Tibial nerve (tissue), 4 donors: Measurements from ENCODE around the gene CYP27C1. TPM values are rescaled to one million over a fixed set of nuclear protein-coding genes. Genes with fewer than 3 reads are reported as not detected.

Experiments
- DNase-seq, 2 donors: peaks; one replicate each; pipeline ENCODE4 v3.0.0-alpha.2; 2019; ENCODE audit warnings: low spot score in 2 of 2
- H3K27ac ChIP-seq, 4 donors: fragments of 200-600 bp; sonication (generic) in 3 of 4; one replicate each; pipeline ENCODE4 v1.5.1; 2017 to 2019; ENCODE audit warnings: mild to moderate bottlenecking in 1 of 4
- H3K27me3 ChIP-seq, 2 donors: fragments of 200-600 bp; sonication (generic) in 1 of 2; one replicate each; pipeline versions ENCODE4 v1.5.1 to v1.6.0; 2017 to 2019
- H3K36me3 ChIP-seq, 3 donors: fragments of 200-600 bp; sonication (generic); one replicate each; pipeline ENCODE4 v1.5.1; 2018 to 2019
- H3K4me1 ChIP-seq, 4 donors: fragments of 200-600 bp; sonication (generic) in 3 of 4; one replicate each; pipeline ENCODE4 v1.5.1; 2017 to 2019
- H3K4me3 ChIP-seq, 4 donors: fragments of 200-600 bp; sonication (generic) in 3 of 4; one replicate each; pipeline ENCODE4 v1.5.1; 2017 to 2019; ENCODE audit warnings: mild to moderate bottlenecking in 1 of 4, moderate library complexity in 1 of 4
- H3K9me3 ChIP-seq, 4 donors: fragments of 200-600 bp; sonication (generic) in 3 of 4; one replicate each; pipeline ENCODE4 v1.5.1; 2017 to 2019
- EP300 ChIP-seq, 2 donors: sonication (generic); formaldehyde crosslinking; IDR thresholded peaks; one replicate each; pipeline ENCODE4 v1.6.1; 2017; ENCODE audit warnings: antibody characterized with exemption in 2 of 2, mild to moderate bottlenecking in 1 of 2
- POLR2A ChIP-seq, 2 donors: fragments of 450-650 bp; IDR thresholded peaks; one replicate each; pipeline ENCODE4 v1.6.1; 2017; ENCODE audit warnings: antibody characterized with exemption in 2 of 2, mild to moderate bottlenecking in 2 of 2, moderate library complexity in 2 of 2
- WGBS, 2 donors: methylation state at CpG; one replicate each; pipeline ENCODE4 v1.1.5; 2018; 5-methylcytosine and 5-hydroxymethylcytosine counted together
- total RNA-seq, 4 donors: library from RNA; depleted of rRNA; stranded (reverse); fragments of >200 nt; gene quantifications; one replicate each; pipeline ENCODE4 v1.1.0, GENCODE V29; 2016
- TF ChIP-seq, protein P1 (sequence below), 5 experiments: fragments of 200-600 bp in 3 of 5; fragments of 450-650 bp in 2 of 5; sonication (generic) in 3 of 5; IDR thresholded peaks; one replicate each; pipeline ENCODE4 v1.5.1; 2016 to 2019; ENCODE audit warnings: antibody characterized with exemption in 5 of 5, mild to moderate bottlenecking in 3 of 5, moderate library complexity in 2 of 5

The CYP27C1 gene
- total RNA-seq, 4 donors from 2014 or later, result 0.42 to 1.2 (median 0.73) TPM

DNA sequence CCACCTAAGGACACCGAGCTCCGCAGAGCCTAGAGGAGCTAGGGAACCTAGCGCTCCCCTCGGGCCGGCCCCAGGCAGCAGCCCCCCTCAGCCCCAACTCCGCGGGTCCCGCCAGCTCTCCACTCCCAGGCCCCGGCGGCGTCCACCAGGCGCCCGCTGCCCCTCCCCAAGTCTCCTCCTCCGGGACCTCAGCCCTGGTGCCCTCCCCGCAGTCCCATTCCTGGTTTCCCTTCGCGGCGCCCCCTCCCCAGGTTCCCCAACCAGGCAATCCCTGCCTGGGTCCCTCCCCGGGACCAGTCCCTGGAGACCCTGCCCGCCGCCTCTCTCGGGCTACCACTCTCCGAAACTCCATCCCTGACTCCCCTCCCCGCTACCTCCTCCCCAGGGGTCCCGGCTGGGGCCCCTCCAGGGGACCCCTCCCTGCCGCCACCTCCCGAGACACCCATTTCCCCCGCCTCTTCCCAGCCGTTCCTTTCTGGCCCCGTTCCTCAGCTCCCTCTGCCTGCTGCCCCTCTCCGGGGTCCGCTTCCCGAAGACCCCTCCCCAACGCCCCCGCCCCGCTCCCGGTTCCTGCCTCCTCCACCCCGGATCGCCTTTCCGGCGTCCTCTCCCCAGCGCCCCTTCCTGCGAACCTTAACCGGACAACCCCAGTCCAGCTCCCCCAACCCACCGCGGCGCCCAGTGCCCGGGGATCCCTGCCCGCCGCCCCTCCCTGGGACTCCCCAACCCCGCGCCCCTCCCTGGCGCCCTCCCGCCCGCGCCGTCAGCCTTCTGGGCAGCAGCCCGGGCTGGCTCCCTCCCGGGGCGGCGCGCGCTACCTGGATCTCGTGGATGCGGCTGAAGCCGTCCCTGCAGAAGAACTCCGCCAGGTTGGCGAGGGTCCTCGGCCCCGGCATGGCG is 678 bp downstream of the CYP27C1 start:
- WGBS, 2 donors, result 1 to 2% methylated on average over 48 to 59 of the region's 71 CpGs
- Histone ChIP-seq H3K27me3 (peaks cover 0 to 28% of the 10 kb centered on the region in 2 donors), H3K9me3 (peaks cover 0 to 13% (median 0%) of the 10 kb centered on the region in 4 donors), H3K4me1 (peaks cover 0 to 23% (median 13%) of the 10 kb centered on the region in 4 donors), H3K36me3 (no peaks in the 10 kb centered on the region), H3K27ac (peak overlapping the region in 3 of 4 donors; percentile 18 to 78 (median 53)), H3K4me3 (peak overlapping the region; percentile 42 to 68 (median 61))
- no peak for DNase-seq
- TF ChIP-seq EP300 (IDR thresholded peaks at IDR 0.05) (no peak), POLR2A (IDR thresholded peaks at IDR 0.05) (no peak)
- TF ChIP-seq, protein P1, sequence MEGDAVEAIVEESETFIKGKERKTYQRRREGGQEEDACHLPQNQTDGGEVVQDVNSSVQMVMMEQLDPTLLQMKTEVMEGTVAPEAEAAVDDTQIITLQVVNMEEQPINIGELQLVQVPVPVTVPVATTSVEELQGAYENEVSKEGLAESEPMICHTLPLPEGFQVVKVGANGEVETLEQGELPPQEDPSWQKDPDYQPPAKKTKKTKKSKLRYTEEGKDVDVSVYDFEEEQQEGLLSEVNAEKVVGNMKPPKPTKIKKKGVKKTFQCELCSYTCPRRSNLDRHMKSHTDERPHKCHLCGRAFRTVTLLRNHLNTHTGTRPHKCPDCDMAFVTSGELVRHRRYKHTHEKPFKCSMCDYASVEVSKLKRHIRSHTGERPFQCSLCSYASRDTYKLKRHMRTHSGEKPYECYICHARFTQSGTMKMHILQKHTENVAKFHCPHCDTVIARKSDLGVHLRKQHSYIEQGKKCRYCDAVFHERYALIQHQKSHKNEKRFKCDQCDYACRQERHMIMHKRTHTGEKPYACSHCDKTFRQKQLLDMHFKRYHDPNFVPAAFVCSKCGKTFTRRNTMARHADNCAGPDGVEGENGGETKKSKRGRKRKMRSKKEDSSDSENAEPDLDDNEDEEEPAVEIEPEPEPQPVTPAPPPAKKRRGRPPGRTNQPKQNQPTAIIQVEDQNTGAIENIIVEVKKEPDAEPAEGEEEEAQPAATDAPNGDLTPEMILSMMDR (IDR thresholded peaks at IDR 0.05), result no peak

DNA sequence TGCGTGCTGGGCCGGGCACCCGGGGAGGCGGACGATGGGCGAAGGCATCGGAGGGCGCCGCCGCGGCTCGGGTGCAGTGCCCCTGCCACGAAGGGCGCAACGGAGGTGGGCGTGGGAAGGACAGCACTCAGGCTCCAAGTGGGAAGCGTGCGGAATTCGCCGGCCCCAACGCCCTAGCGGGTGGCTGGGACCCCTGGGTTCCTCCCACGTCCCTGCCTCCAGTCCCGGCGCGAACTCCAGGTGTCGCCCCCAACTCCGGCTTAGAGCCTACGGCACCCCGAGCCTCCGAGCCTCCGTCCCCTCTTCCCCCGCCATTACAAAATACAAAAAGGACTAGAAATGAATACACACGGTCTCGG is 1.3 kb downstream of the CYP27C1 start:
- Histone ChIP-seq H3K27me3 (peaks cover 0 to 28% of the 10 kb centered on the region in 2 donors), H3K4me1 (peaks cover 0 to 23% (median 13%) of the 10 kb centered on the region in 4 donors), H3K36me3 (no peaks in the 10 kb centered on the region), H3K9me3 (peaks cover 0 to 13% (median 0%) of the 10 kb centered on the region in 4 donors), H3K4me3 (peak overlapping the region; percentile 42 to 68 (median 61)), H3K27ac (peak overlapping the region in 2 of 4 donors; percentile 18 to 78)
- TF ChIP-seq, protein P1 (IDR thresholded peaks at IDR 0.05), result no peak
- TF ChIP-seq POLR2A (IDR thresholded peaks at IDR 0.05) (no peak), EP300 (IDR thresholded peaks at IDR 0.05) (no peak)
- DNase-seq, result no peak
- WGBS, 2 donors, result 3% methylated on average over 27 to 30 of the region's 35 CpGs

DNA sequence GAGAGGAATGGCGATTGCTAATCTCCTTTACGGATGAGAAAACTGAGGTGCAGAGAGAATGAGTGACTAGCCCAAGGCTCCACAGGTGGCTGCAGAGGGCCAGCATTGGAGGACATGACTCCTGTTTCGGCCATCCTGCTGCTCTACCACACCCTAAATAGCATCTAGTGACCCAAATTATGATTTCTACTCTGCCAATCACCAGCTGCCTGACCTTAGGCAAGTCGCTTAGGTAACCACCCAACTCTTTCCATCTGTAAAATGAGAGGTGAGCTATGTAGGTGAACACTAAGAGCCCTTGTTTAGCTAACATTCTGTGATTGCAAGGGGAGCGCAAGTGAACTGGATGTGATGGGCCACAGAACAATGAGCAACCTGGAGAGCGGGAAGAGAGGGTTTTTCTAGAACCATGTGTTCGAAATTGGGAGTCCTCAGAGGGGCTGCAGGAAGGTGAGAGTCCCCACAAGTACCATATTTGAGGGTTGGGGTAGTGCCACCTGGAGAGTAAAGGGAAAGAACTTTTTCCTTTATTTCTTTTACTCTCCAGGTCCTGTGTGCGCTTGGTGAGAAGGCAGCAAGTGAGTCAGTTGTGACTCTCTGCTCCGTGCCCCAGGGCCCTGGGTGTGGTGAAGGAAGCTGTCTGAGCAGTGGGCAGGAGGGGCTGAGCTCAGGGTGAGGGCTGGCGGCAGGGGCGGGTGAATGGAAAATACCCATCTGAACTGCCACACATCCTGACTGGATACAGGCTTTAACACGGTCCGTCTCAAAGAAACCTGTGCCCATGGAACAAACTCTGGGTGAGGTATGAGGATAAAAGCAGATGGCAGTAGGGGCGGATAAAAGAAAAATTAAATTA is 2.4 kb downstream of the CYP27C1 start:
- 84 to 85% methylated on average over 14 of the region's 14 CpGs for WGBS, 2 donors
- H3K4me1 ChIP-seq, result peaks cover 0 to 23% (median 13%) of the 10 kb centered on the region in 4 donors
- H3K4me3 ChIP-seq, result no peak overlapping the region
- H3K9me3 ChIP-seq, result peaks cover 0 to 21% (median 0%) of the 10 kb centered on the region in 4 donors
- no peaks in the 10 kb centered on the region for H3K36me3 ChIP-seq
- H3K27me3 ChIP-seq, result peaks cover 0 to 28% of the 10 kb centered on the region in 2 donors
- H3K27ac ChIP-seq, result no peak overlapping the region
- TF ChIP-seq POLR2A (IDR thresholded peaks at IDR 0.05) (no peak), EP300 (IDR thresholded peaks at IDR 0.05) (no peak)
- TF ChIP-seq, protein P1 (IDR thresholded peaks at IDR 0.05), result no peak
- no peak for DNase-seq

DNA sequence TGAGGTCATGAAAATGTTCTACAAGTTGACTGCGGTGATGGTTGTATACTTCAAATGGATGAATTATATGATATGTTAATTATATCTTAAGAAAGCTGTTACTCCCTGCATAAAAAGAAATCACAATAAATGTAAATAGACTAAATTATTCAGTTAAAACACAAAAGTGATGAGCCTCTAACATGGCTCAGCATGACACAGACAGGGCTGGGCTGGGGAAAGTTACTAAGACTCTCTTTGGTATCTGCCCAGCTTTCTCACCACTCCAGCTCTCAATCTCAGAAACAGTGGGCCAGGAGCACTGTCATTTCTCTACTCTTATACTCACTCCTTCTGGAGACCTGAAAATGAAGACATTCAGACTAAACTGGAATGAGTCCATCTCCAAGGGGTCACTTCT is 3.5 kb downstream of the CYP27C1 start:
- H3K9me3 ChIP-seq, result peaks cover 0 to 21% (median 0%) of the 10 kb centered on the region in 4 donors
- H3K36me3 ChIP-seq, result no peaks in the 10 kb centered on the region
- H3K27me3 ChIP-seq, result peaks cover 0 to 24% of the 10 kb centered on the region in 2 donors
- WGBS, 2 donors, result 92 to 94% methylated on average over 1 of the region's 1 CpG
- DNase-seq, result no peak
- peaks cover 0 to 23% (median 13%) of the 10 kb centered on the region in 4 donors for H3K4me1 ChIP-seq
- TF ChIP-seq EP300 (IDR thresholded peaks at IDR 0.05), result no peak
- no peak for TF ChIP-seq POLR2A (IDR thresholded peaks at IDR 0.05)
- TF ChIP-seq, protein P1 (IDR thresholded peaks at IDR 0.05), result no peak
- no peak overlapping the region for H3K27ac ChIP-seq
- no peak overlapping the region for H3K4me3 ChIP-seq
